K562 (cell line): ENCODE measurements around the gene PDE8A.

ENCODE experiments used
- AFF4 ChIP-seq: sonication (generic); formaldehyde crosslinking; IDR thresholded peaks from 2 replicates; pipeline ENCODE4 v1.8.0; 2023; ENCODE audit warnings: mild to moderate bottlenecking, missing genetic modification reagents
- CTCF ChIP-seq, 3 experiments: IDR thresholded peaks in 2 of 3; conservative IDR thresholded peaks in 1 of 3; 2 replicates each; pipeline ENCODE4 v1.5.1; 2011 to 2012; ENCODE audit warnings: low read length in 3 of 3, mild to moderate bottlenecking in 3 of 3, control low read depth in 2 of 3, improper control_type of control experiment in 1 of 3, inconsistent platforms in 1 of 3, low read depth in 1 of 3, mixed read lengths in 1 of 3, moderate library complexity in 1 of 3; ENCODE audit not compliant: insufficient read depth in 2 of 3
- KLF10 ChIP-seq: fragments of 250-450 bp; sonication (Bioruptor Pico); IDR thresholded peaks from 2 replicates; pipeline ENCODE4 v1.6.1; 2021; ENCODE audit warnings: matching md5 sums
- NR3C1 ChIP-seq: sonication (generic); formaldehyde crosslinking; IDR thresholded peaks from 2 replicates; pipeline ENCODE4 v1.8.1; 2022; ENCODE audit warnings: missing genetic modification reagents
- TF ChIP-seq, protein P1 (sequence below): fragments of 450-650 bp; conservative IDR thresholded peaks from 2 replicates; pipeline ENCODE4 v1.6.1; 2016; ENCODE audit warnings: missing genetic modification characterization, low read depth, mild to moderate bottlenecking, missing compliant biosample characterization, moderate library complexity

- no peak for TF ChIP-seq CTCF (IDR thresholded peaks at IDR 0.05 in 2 of 3, conservative IDR thresholded peaks at IDR 0.05 in 1 of 3; ENCODE audit: insufficient read depth in 2 of 3, low read depth in 1 of 3, low read length in 3 of 3)
- no peak for TF ChIP-seq NR3C1 (CRISPR knock-in tag)
- TF ChIP-seq KLF10 (CRISPR knock-in tag): no peak
- TF ChIP-seq, protein P1, sequence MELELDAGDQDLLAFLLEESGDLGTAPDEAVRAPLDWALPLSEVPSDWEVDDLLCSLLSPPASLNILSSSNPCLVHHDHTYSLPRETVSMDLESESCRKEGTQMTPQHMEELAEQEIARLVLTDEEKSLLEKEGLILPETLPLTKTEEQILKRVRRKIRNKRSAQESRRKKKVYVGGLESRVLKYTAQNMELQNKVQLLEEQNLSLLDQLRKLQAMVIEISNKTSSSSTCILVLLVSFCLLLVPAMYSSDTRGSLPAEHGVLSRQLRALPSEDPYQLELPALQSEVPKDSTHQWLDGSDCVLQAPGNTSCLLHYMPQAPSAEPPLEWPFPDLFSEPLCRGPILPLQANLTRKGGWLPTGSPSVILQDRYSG (tag): no peak
- TF ChIP-seq AFF4: no peak
These were observed 110.3 kb downstream of the PDE8A start for GRCh38 chr15:85091990-85092389.
